Activated effector memory CD4-positive, alpha-beta T cell treated with Interleukin-2 at 50 U/mL for 16 hours (primary cell): Measurements from ENCODE around the gene HGFAC.

ENCODE experiments used
- DNase-seq: peaks from one replicate; pipeline ENCODE4 v3.0.0-alpha.2; 2020

The HGFAC gene

GRCh38 chr4:3492741-3493719, 51.3 kb downstream of the HGFAC start:
- no peak for DNase-seq

DNA sequence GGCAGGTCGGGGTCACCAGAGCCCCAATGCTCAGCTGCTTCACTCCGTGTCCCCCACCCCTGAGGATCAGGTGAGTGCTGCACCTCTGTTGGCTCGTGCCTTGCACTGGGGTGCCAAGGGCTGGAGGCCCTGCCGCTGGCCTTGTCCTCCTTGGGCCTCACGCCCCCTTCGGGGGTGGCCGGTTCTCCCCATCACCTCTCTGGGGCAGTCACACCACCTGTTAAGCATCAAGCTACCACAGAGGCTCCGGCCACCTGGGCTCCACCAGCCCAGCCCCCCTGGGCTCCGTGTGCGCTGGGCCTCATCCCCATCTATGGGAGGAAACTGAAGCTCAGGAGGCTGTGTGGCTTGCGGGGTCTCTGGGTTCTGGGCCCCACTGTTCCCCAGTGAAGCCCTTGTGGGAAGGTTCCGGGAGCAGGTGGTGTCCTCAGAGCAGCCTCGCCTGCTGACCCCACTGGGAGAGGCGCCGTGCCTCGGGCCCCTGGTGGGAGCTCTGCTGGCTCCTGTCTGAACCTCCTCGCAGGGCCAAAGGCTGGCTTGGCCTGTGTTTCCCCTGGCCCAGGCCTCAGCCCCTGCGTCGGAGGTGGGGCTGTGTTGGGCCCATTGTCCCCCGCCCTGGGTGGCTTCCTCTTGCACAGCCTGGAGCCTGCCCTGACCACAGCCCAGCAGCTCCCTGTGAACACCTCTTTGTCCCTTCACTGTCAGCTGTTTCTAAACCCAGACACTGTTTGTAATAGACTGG, 52.1 kb downstream of the HGFAC start:
- DNase-seq: no peak

DNA sequence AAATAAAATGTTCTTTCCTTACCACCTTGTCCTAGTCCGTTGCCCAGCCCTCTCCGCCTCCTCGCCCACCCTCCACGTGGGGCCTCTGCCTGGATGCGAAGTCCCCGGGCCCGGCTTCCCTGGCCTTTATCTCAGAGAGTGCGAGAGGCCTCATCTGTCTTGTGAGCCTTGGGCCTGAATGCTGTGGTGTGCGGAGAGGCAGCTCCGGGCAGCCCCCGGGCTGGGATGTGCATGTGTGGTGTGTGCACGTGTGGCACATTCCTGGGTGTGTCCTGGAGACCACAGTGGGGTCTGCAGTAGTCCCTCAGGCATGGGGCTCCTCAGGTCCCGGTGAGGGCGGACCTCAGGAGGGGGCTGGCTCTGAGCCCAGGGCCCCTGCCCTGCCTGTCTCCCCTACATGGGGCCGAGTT, 52.7 kb downstream of the HGFAC start:
- DNase-seq: no peak

- no peak for DNase-seq
These were observed 53.6 kb downstream of the HGFAC start for GRCh38 chr4:3495204-3495975.

DNA sequence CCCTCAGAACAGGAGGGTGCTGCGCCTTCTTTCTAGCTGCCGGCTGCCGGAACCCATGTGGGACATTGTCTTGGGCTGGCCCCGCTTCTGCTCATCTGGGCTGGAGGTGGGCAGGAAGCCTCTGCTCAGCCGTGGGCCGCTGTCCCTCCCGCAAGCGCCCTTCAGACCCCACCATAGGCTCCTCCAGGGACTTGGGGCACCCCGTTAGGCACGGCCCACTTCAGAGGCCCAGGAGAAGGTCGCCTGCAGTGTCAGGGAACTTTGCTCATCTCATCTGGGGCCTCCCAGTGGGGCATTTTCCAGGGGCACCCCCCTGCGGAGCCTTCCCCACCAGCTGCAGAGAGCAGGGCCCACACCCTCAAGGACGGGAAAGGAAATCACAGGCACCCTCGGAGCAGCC, 54.3 kb downstream of the HGFAC start:
- no peak for DNase-seq

DNA sequence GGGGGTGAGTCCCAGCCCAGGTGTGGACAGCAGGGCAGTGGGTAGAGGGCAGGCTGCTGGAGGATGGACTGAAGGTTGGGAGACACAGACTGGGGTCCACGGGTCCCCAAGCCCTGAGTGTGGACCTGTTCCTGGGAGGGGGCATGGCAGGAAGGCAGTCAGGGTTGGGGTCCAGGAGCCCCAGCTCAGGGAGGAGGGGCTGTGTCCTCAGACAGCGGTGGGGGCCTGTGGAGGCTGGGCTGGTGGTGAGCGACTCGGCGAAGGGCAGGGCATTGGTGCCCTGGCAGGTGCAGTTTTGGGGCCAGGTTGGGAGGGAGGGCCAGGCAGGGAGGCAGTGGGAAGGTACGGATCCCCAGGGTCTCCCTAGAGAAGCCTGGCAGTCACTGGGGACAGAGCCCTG, 55.3 kb downstream of the HGFAC start:
- DNase-seq: no peak

DNA sequence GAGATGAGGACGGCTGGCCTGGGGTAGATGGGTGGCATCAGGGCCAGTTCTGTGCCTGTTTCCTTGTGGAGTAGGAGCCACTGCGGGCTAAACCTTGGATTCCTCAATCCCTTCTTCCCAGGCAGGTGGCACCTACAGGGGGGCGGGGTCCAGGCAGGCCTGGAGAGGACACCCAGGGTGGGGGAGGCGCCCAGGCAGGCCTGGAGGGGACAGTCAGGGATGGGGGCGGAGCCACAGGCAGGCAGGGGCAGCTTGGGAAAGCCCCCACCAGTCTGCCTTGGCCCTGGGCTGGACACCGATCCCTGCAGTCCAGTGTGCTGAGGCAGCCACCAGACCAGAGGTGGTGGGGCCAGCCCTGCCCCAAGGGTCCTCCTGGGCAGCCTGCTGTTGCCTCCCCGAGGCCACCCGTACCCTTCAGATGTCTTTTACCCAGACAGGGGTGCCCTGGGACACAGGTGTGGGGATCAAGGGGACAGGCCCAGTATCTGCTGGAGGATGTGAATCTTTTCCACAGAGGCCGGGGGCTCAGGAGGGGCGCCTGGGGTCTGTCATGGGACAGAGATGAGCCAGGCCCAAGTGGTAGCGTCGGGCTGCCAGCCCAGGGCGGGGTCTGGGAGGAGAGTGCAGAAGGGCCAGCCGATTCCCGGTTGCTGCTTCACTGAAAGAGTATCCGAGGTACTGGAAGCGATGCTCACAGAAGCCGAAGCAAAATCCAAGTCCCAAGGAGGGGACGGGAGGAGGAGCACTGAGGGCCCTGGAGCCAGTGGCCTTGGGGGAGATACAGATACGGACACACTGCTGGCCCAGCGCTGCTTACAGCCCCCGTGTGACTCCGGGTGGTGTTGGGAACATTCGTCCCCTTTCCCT, 56.0 kb downstream of the HGFAC start:
- no peak for DNase-seq

DNA sequence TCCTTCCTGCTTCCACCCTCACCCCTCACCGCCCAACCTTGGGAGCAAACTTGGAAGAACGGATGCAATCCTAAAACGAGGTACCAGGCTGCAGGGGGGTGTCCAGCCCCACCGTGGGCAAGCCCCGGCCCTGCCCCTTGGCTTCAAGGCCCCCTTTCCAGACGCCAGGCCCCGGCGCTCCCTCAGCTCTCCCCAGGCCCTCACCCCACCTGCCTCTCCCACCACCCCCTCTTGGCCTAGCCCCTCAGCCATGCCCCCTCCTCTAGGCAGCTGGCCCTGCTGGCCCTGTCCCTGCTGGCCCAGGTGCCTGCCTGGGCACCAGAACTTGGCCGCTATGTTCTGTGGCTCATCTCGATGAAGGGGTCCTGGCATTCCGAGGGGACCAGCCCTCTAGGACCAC, 56.6 kb downstream of the HGFAC start:
- no peak for DNase-seq
